GM18498 (cell line): ENCODE measurements around the gene MRPL36.

ENCODE experiments used
- ATAC-seq: cut with Tn5 transposase; IDR thresholded peaks from one replicate; pipeline ENCODE4 v1.9.1; 2021; ENCODE audit warnings: mild to moderate bottlenecking, moderate library complexity; ENCODE audit not compliant: unreplicated experiment

MRPL36 gene

GRCh38 chr5:1765880-1766235 lies 33.8 kb downstream of the MRPL36 start:
- ATAC-seq: no peak

- ATAC-seq: peak; percentile 91
Measured at GRCh38 chr5:1765141-1765879, 34.3 kb downstream of the MRPL36 start.

GRCh38 chr5:1764606-1764960 lies 35.1 kb downstream of the MRPL36 start:
- peak; percentile 5 for ATAC-seq

GRCh38 chr5:1763960-1764605 lies 35.6 kb downstream of the MRPL36 start:
- no peak for ATAC-seq

GRCh38 chr5:1763548-1763911 lies 36.1 kb downstream of the MRPL36 start:
- ATAC-seq: no peak

GRCh38 chr5:1762883-1763547 lies 36.6 kb downstream of the MRPL36 start:
- ATAC-seq: no peak

- no peak for ATAC-seq
Measured at GRCh38 chr5:1762121-1762882, 37.3 kb downstream of the MRPL36 start.

- no peak for ATAC-seq
Measured at GRCh38 chr5:1761453-1761755, 38.2 kb downstream of the MRPL36 start.

- no peak for ATAC-seq
Measured at GRCh38 chr5:1760656-1761452, 38.8 kb downstream of the MRPL36 start.

- ATAC-seq: no peak
Measured at GRCh38 chr5:1760231-1760630, 39.4 kb downstream of the MRPL36 start.

- no peak for ATAC-seq
Measured at GRCh38 chr5:1759378-1759970, 40.2 kb downstream of the MRPL36 start.

GRCh38 chr5:1758574-1758973 lies 41.1 kb downstream of the MRPL36 start:
- ATAC-seq: no peak

- no peak for ATAC-seq
Measured at GRCh38 chr5:1757511-1757910, 42.1 kb downstream of the MRPL36 start.

- ATAC-seq: no peak
Measured at GRCh38 chr5:1756481-1756880, 43.2 kb downstream of the MRPL36 start.

- ATAC-seq: no peak
Measured at GRCh38 chr5:1755321-1755949, 44.2 kb downstream of the MRPL36 start.

- no peak for ATAC-seq
Measured at GRCh38 chr5:1754531-1755220, 45.0 kb downstream of the MRPL36 start.

- ATAC-seq: no peak
Measured at GRCh38 chr5:1753490-1753889, 46.1 kb downstream of the MRPL36 start.

GRCh38 chr5:1752881-1753280 lies 46.8 kb downstream of the MRPL36 start:
- ATAC-seq: no peak
